Pancreas (tissue), 10 donors: ENCODE results near the gene MAGI1. TPM values are rescaled to one million over a fixed set of nuclear protein-coding genes. Genes with fewer than 3 reads are reported as not detected.

Experiments
- ATAC-seq, 4 donors: fragments of 200-7000 bp; cut with Tn5 transposase; one replicate each; pipeline versions ENCODE4 v1.8.0 to v1.9.1; 2020; ENCODE audit warnings: mild to moderate bottlenecking in 4 of 4, moderate library complexity in 4 of 4
- DNase-seq, 6 donors: peaks; one replicate each; pipeline ENCODE4 v3.0.0-alpha.2; 2020
- FAIRE-seq: peaks from 2 replicates; lab custom pipeline; 2012; peaks lifted over from hg19 to GRCh38; lab: Jason Lieb, UNC
- H3K27ac ChIP-seq, 4 donors: fragments of 200-600 bp; sonication (generic); 1 replicate in 3 of 4; 2 replicates in 1 of 4; pipeline versions ENCODE4 v1.5.0 to v1.8.0; 2020
- H3K27me3 ChIP-seq, 4 donors: fragments of 200-600 bp; one replicate each; pipeline ENCODE4 v1.8.0; 2021
- H3K36me3 ChIP-seq, 3 donors: fragments of 200-600 bp; sonication (generic) in 1 of 3; one replicate each; pipeline versions ENCODE4 v1.5.0 to v1.8.0; 2020 to 2021
- H3K4me1 ChIP-seq, 3 donors: fragments of 200-600 bp; one replicate each; pipeline ENCODE4 v1.8.0; 2021
- H3K4me3 ChIP-seq, 4 donors: fragments of 200-600 bp; sonication (generic) in 2 of 4; one replicate each; pipeline versions ENCODE4 v1.5.0 to v1.8.0; 2020 to 2021
- H3K9me3 ChIP-seq, 4 donors: fragments of 200-600 bp; one replicate each; pipeline ENCODE4 v1.8.0; 2021
- CTCF ChIP-seq, 4 donors: fragments of 200-600 bp; sonication (generic) in 3 of 4; IDR thresholded peaks; one replicate each; pipeline versions ENCODE4 v1.5.0 to v1.8.0; 2021; ENCODE audit warnings: antibody characterized with exemption in 4 of 4
- WGBS, 2 donors: extraction: QIAGEN DNeasy Blood & Tissue Kit; methylation state at CpG; one replicate each; pipeline ENCODE4 v1.1.7; 2013; 5-methylcytosine and 5-hydroxymethylcytosine counted together
- intact Hi-C, 3 donors: fragments of 100-400 bp; cut with DNase I; formaldehyde crosslinking; loops; one replicate each; pipeline versions ENCODE4 v1.11.1 to v1.14.2; 2022
- polyA plus RNA-seq, 2 donors: library from polyadenylated mRNA; stranded (reverse); fragments of 200-250 nt; gene quantifications; one replicate each; pipeline ENCODE4 v1.2.3, GENCODE V29; 2013
- total RNA-seq, 6 donors: library from RNA; stranded (reverse); fragmentation: NEBNext Ultra II Directional in 4 of 6; extraction: Animal tissue kit (Norgen Biotek cat#: 25700) in 4 of 6; gene quantifications; one replicate each; pipeline versions ENCODE4 v1.2.1 to v1.2.4, GENCODE V29; 2021 to 2023
- donor health status: healthy with polysubstance abuse.
- donor health status: DM: no; HTN: no; CAD: no; lungs with moderate emphysema.
- donor health status: DM: no; HTN: no; CAD: no.
- donor health status: control.
- donor health status: control.
- donor health status: Bipolar disorder and iron deficiency.
- donor health status: DM: yes; HTN: yes; CAD: no.
- donor health status: DM: no; HTN: no; CAD: no.
- donor health status: DM: no; HTN: no; CAD: no.
- donor health status: DM: yes; HTN: yes; CAD: no.

Gene MAGI1
- total and polyA plus RNA-seq, 8 donors = 19.7 to 45.1 (median 28.0) TPM

- TF ChIP-seq CTCF (IDR thresholded peaks at IDR 0.05) = no peak
- intact Hi-C loops = no loop called here
- H3K4me1 ChIP-seq = no peaks in the 10 kb centered on the region
- H3K4me3 ChIP-seq = no peak overlapping the region
- no peak for DNase-seq
- no peaks in the 10 kb centered on the region for H3K36me3 ChIP-seq
- no peak overlapping the region for H3K27ac ChIP-seq
- H3K27me3 ChIP-seq = no peaks in the 10 kb centered on the region
- H3K9me3 ChIP-seq = no peaks in the 10 kb centered on the region
- FAIRE-seq = no peak
- ATAC-seq = no peak
- 86 to 90% methylated on average over 8 of the region's 8 CpGs for WGBS, 2 donors
Observed at GRCh38 chr3:65595222-65596028, 443.3 kb downstream of the MAGI1 start.

- Histone ChIP-seq H3K9me3 (no peaks in the 10 kb centered on the region), H3K36me3 (no peaks in the 10 kb centered on the region), H3K4me3 (no peak overlapping the region), H3K27ac (no peak overlapping the region), H3K27me3 (no peaks in the 10 kb centered on the region), H3K4me1 (no peaks in the 10 kb centered on the region)
- DNase-seq (no peak), FAIRE-seq (no peak), ATAC-seq (no peak)
- 86 to 88% methylated on average over 4 of the region's 4 CpGs for WGBS, 2 donors
- TF ChIP-seq CTCF (IDR thresholded peaks at IDR 0.05) = no peak
- intact Hi-C loops = no loop called here
Observed at GRCh38 chr3:65593780-65594752, 444.7 kb downstream of the MAGI1 start.

GRCh38 chr3:65591313-65591712 is 447.4 kb downstream of the MAGI1 start:
- Histone ChIP-seq H3K27ac (no peak overlapping the region), H3K9me3 (no peaks in the 10 kb centered on the region), H3K36me3 (no peaks in the 10 kb centered on the region), H3K27me3 (no peaks in the 10 kb centered on the region), H3K4me3 (no peak overlapping the region), H3K4me1 (no peaks in the 10 kb centered on the region)
- no peak for TF ChIP-seq CTCF (IDR thresholded peaks at IDR 0.05)
- WGBS, 2 donors = 93 to 98% methylated on average over 3 of the region's 3 CpGs
- no peak for FAIRE-seq
- no peak for DNase-seq
- intact Hi-C loops = no loop called here
- ATAC-seq = no peak

GRCh38 chr3:65588884-65589283 is 449.8 kb downstream of the MAGI1 start:
- no peaks in the 10 kb centered on the region for H3K9me3 ChIP-seq
- peaks cover 0 to 1% (median 0%) of the 10 kb centered on the region in 3 donors for H3K4me1 ChIP-seq
- no peak for TF ChIP-seq CTCF (IDR thresholded peaks at IDR 0.05)
- H3K36me3 ChIP-seq = no peaks in the 10 kb centered on the region
- H3K27ac ChIP-seq = no peak overlapping the region
- no peaks in the 10 kb centered on the region for H3K27me3 ChIP-seq
- ATAC-seq (no peak), DNase-seq (no peak), FAIRE-seq (no peak)
- intact Hi-C loops = no loop called here
- WGBS, 2 donors = 92 to 95% methylated on average over 3 of the region's 3 CpGs
- no peak overlapping the region for H3K4me3 ChIP-seq
